Epidermal melanocyte (primary cell): ENCODE measurements around the gene CFAP119.
A peak's percentile ranks its signal among the peaks of the same experiment; 100 is the strongest.

Source experiments
- DNase-seq: peaks from one replicate; pipeline ENCODE4 v3.0.0; 2011; ENCODE audit warnings: low spot score; ENCODE audit not compliant: insufficient read length

The CFAP119 gene

GRCh38 chr16:30762991-30763725 is 1.3 kb upstream of the CFAP119 start:
- DNase-seq, result no peak

- no peak for DNase-seq
Measured at GRCh38 chr16:30761427-30761927, 385 bp downstream of the CFAP119 start.

GRCh38 chr16:30760577-30761426 is 1.1 kb downstream of the CFAP119 start:
- DNase-seq, result no peak

- DNase-seq, result no peak
Measured at GRCh38 chr16:30760001-30760559, 1.8 kb downstream of the CFAP119 start.

- DNase-seq, result no peak
Measured at GRCh38 chr16:30758988-30759491, 2.8 kb downstream of the CFAP119 start.

GRCh38 chr16:30757316-30757715 is 4.5 kb downstream of the CFAP119 start:
- no peak for DNase-seq

- DNase-seq, result no peak
Measured at GRCh38 chr16:30756781-30757100, 5.1 kb downstream of the CFAP119 start.

- no peak for DNase-seq
Measured at GRCh38 chr16:30755955-30756780, 5.7 kb downstream of the CFAP119 start.

GRCh38 chr16:30753596-30753995 is 8.3 kb downstream of the CFAP119 start:
- DNase-seq, result no peak

- DNase-seq, result no peak
Measured at GRCh38 chr16:30750876-30751465, 10.9 kb downstream of the CFAP119 start.

- DNase-seq, result no peak
Measured at GRCh38 chr16:30750201-30750600, 11.7 kb downstream of the CFAP119 start.

GRCh38 chr16:30748634-30749445 is 13.0 kb downstream of the CFAP119 start:
- peak; percentile 40 for DNase-seq

GRCh38 chr16:30747799-30748633 is 13.8 kb downstream of the CFAP119 start, which contains the start of gene PHKG2:
Gene PHKG2, plus strand, starts transcription at chr16:30748425. Its CDS starts 396 bp downstream, at chr16:30748821.
- peak; percentile 99 for DNase-seq

GRCh38 chr16:30747331-30747730 is 14.5 kb downstream of the CFAP119 start:
- DNase-seq, result no peak

GRCh38 chr16:30746638-30747175 is 15.2 kb downstream of the CFAP119 start:
- no peak for DNase-seq

- no peak for DNase-seq
Measured at GRCh38 chr16:30745082-30745481, 16.8 kb downstream of the CFAP119 start.

- DNase-seq, result no peak
Measured at GRCh38 chr16:30744183-30744582, 17.7 kb downstream of the CFAP119 start.

- DNase-seq, result no peak
Measured at GRCh38 chr16:30743716-30744115, 18.1 kb downstream of the CFAP119 start.
